Measurements from ENCODE around the gene LDHB.
"Not testable (repeated sequence)": the region's sequence is repeated elsewhere in the genome, so short reads cannot be mapped to it uniquely, and the experiment has no call there.

The LDHB gene

DNA sequence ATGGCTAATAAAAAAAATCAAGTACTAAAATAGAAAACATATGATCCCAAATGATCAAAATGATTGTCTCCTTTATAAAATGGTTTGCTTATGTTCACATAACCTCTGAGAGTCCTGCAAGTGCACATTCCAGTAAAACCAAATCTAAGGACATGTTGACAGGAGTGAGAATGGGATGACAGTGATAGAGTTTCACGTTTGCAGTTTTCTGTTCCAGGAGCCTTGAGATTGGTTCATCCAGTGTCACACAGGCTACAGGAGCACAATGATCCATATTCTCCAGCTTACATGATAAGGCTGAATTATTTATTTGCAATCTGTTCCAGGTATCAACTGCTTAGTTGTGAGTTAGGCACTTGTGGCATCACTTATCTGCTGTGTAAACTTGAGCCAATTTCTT lies 51.5 kb downstream of the LDHB start:
- no peak for DNase-seq

DNA sequence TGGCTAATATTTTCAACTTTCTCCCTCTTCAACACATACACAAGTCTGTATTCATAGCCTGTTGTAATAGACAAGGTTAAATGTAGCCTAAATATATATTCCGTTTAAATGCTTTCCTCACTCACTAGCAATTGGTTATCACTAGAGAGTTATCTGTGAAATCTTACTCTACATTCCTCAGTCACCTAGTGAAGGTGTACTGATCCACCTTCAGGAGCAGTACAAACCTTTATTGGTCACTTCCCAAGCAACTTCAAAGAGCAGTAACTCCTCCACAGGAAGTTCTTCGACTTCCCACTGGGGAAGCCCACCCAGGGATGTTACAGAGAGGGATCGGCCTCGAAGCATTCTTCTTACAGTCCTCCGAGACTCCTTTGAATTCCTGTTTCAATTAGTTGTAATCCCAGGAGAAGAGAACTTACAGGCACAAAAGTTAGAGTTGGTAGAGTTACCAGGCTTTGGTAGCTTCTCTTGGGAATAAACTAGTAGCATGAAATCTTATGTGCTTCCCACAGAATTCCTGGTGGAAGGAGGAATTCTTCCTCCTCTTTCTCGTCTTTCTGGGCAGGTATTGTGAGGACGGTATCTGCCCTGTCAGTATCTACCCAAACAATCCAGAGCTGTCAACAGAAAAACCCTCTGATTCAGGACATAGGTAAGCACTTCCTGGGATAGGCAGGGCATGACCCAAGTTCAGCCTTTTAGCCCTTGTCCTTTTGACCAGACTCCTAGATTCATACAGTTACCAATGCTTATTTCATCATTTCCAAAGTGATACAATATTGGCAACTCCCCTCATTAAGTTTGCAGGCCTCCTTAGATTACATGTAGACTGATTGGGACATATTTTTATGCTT lies 53.2 kb downstream of the LDHB start, which contains the start of gene GYS2:
Gene GYS2 (minus strand): TSS at position 603 of the 857 bp plus-strand sequence. CDS start 255 bp downstream, at position 348.
- DNase-seq: no peak

DNA sequence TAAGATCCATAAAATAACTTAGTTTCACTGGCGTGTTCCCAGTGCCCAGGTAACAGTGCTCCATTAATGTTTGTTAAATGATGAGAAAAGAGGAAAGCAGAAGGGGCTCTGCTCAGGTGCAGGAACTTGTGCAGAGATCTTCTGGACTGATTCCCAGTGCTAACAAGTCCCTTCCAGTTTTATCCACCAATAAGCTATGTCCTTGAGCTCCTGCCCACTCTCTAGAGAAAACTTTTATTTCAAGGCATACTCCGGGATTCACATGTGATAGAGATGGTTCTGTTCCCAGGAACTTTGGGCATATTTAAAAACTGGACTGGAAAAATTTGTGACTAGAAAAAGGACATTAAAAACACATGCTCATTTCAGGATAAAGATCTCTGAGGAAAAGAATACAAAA lies 54.9 kb downstream of the LDHB start:
- no peak for DNase-seq

DNA sequence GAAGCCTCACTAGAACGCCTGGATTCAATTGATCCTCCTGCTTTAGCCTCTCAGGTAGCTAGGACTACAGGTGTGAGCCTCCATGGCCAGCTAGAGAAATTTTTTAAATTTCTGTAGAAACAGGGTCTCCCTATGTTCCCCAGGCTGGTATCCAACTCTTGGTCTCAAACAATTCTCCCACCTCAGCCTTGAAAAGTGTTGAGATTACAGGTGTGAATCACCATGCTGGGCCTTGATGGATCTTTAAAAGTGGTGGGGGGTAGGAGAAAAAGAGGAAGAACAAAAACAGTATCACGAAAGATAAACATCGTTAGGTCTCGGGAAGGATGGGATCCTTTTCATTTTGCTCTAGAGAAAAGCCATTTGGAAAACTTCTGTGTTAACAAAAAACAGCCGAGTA lies 57.4 kb downstream of the LDHB start:
- DNase-seq: no peak

DNA sequence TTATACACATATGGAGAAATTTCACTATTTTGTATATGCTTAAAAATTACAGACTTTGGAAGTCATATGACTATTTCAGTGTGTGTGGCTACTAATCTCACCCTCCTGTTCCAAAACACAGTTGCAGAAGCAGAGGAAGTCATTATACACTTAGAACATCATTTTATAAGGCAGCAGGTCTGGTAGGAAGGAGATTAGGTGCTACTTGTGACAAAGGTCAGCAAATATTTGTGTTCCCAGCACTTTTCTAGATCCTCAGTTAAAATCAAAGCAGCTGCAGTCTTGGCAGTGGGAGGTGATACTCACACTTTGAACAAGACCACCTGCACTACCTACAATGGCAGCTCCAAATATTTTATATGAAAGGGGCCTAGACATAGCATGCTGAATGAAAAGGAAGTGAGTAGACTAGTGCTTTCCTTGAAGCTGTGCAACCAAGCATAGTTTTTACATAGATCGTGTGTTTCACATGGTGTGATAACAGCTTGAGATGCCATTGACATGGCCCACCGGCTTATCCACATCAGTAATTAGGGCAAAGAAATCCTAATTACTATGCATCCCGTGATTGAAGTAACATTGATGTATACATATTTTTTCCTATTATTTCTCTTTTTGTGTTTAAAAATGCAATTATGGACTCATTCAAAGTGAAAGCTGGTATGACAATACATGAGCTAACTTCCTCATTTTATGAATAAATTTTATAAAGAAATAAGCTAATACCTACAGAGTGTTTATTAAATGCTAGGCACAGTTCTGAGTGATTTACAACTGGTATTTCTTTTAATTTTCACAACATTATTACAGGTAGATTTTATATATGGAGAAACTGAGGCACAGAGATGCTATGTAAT lies 58.3 kb downstream of the LDHB start:
- no peak for DNase-seq

DNA sequence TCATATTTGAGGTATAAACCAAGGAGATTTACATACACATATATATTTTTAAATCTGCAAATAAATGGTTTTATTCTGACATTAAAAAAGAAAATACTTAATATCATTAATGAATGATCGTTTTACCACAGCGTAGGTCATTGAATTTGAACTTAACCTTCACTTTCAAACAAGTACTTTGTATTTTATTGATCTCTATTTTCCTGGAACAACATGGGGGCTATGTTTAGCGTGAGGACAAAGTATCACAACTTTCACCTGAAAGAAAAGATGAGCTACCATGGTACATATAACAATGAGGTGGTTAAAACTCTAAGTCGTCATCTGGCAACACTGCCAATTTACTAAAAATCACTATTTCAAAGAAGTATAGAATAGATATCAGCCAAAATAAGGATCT lies 59.0 kb downstream of the LDHB start:
- no peak for DNase-seq

DNA sequence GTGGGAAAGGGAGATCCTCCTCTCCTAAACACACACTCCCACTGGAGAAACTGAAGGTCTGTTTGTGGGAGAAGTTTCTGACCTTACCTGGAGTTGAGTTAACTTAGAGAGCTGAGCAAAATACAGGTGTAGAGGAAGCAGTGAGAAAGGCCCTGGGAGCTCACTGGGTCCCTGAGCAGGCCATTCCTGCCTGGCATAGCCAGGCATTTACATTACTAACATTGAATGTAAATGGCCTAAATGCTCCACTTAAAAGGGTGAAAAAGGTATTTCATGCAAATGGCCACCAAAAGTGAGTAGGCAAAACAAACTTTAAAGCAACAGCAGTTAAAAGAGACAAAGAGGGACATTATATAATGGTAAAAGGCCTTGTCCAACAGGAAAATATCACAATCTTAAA lies 62.3 kb downstream of the LDHB start:
- DNase-seq: not testable (repeated sequence)

DNA sequence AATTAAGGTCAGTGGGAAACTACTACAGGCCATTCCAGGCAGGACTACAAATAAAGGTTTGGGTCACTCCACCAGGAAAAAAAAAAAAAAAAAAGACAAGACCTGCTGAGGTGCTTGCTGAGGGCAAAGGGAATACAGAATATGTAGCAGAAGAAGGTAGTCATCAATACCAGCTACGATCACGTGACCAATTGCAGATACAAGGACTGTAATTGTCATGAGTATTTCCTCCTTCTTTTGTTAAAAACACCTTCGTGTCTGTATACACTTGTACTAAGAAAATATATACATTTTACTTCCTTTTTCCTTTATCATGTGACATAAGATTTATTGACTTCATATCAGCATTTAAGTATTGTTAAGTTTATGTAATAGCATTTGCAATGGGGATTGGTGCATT lies 72.2 kb downstream of the LDHB start:
- no peak for DNase-seq
